ENCODE measurements around the gene SPTB. TPM values are rescaled to one million over a fixed set of nuclear protein-coding genes. Genes with fewer than 3 reads are reported as not detected.

SPTB gene
- total and polyA plus RNA-seq, 9 of the 15 experiments (the other 6 are each of a cell fraction or from before 2014, with no cell fraction given) = 0.21 to 45.9 (median 11.7) TPM

DNA sequence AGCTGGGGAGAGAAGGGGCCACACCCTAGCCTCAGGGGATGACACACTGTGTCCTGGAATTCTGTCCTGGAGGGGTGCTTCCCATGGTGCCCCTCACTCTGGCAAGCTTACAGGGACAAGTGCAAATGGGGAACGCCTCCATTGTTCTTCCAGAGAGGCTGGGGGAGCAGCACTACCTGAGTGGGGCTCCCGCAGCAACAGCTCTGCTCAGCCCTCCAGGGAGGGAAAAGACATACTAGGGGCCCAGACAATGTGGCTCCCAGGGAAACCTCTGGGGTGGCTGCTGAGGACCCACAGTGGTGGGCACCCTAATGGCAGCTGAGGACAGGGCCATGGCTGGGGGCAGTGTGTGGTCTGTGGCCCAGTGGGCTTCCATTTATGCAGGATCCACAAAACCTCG is 106.1 kb downstream of the SPTB start:
- no peaks in the 10 kb centered on the region for H3K79me2 ChIP-seq (ENCODE audit: control insufficient read depth, insufficient read depth, low read length)
- peaks cover 87% of the 10 kb centered on the region; the same call in 2 of the 3 replicates for H3K36me3 ChIP-seq (ENCODE audit: control insufficient read depth, insufficient read depth, low read length)
- POLR2A ChIA-PET = interaction anchor here (0.6 kb wide), 1 partner anchor 10 kb away, joined by 3 read pairs; no protein-coding TSS in a partner anchor
- in situ Hi-C loops (cut with MboI) = no loop called here
- H3K4me3 ChIP-seq = no peak overlapping the region
- CTCF ChIA-PET (ENCODE audit: low intra/inter-chr PET ratio) = no interaction called here
- no peaks in the 10 kb centered on the region for H3K9me1 ChIP-seq (ENCODE audit: control insufficient read depth, insufficient read depth, low read length)
- TF ChIP-seq, protein P1, sequence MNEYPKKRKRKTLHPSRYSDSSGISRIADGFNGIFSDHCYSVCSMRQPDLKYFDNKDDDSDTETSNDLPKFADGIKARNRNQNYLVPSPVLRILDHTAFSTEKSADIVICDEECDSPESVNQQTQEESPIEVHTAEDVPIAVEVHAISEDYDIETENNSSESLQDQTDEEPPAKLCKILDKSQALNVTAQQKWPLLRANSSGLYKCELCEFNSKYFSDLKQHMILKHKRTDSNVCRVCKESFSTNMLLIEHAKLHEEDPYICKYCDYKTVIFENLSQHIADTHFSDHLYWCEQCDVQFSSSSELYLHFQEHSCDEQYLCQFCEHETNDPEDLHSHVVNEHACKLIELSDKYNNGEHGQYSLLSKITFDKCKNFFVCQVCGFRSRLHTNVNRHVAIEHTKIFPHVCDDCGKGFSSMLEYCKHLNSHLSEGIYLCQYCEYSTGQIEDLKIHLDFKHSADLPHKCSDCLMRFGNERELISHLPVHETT (CRISPR knock-in tag; conservative IDR thresholded peaks at IDR 0.05 in 1 of 2, IDR thresholded peaks at IDR 0.05 in 1 of 2) = no peak
- TF ChIP-seq CBX1 (IDR thresholded peaks at IDR 0.05; ENCODE audit: low read depth) (no peak), NFRKB (IDR thresholded peaks at IDR 0.05; ENCODE audit: low read depth) (no peak), TBP (optimal IDR thresholded peaks at IDR 0.05; ENCODE audit: low read depth, low read length) (no peak), PTRF (tag; IDR thresholded peaks at IDR 0.05) (no peak), SREBF2 (CRISPR knock-in tag; IDR thresholded peaks at IDR 0.05) (no peak), ZNF717 (CRISPR knock-in tag; IDR thresholded peaks at IDR 0.05) (no peak), ZNF175 (CRISPR knock-in tag; IDR thresholded peaks at IDR 0.05; ENCODE audit: low read depth) (no peak)
- TF ChIP-seq, protein P2, sequence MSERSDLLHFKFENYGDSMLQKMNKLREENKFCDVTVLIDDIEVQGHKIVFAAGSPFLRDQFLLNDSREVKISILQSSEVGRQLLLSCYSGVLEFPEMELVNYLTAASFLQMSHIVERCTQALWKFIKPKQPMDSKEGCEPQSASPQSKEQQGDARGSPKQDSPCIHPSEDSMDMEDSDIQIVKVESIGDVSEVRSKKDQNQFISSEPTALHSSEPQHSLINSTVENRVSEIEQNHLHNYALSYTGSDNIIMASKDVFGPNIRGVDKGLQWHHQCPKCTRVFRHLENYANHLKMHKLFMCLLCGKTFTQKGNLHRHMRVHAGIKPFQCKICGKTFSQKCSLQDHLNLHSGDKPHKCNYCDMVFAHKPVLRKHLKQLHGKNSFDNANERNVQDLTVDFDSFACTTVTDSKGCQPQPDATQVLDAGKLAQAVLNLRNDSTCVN (CRISPR knock-in tag; IDR thresholded peaks at IDR 0.05) = no peak
- TF ChIP-seq, protein P3, sequence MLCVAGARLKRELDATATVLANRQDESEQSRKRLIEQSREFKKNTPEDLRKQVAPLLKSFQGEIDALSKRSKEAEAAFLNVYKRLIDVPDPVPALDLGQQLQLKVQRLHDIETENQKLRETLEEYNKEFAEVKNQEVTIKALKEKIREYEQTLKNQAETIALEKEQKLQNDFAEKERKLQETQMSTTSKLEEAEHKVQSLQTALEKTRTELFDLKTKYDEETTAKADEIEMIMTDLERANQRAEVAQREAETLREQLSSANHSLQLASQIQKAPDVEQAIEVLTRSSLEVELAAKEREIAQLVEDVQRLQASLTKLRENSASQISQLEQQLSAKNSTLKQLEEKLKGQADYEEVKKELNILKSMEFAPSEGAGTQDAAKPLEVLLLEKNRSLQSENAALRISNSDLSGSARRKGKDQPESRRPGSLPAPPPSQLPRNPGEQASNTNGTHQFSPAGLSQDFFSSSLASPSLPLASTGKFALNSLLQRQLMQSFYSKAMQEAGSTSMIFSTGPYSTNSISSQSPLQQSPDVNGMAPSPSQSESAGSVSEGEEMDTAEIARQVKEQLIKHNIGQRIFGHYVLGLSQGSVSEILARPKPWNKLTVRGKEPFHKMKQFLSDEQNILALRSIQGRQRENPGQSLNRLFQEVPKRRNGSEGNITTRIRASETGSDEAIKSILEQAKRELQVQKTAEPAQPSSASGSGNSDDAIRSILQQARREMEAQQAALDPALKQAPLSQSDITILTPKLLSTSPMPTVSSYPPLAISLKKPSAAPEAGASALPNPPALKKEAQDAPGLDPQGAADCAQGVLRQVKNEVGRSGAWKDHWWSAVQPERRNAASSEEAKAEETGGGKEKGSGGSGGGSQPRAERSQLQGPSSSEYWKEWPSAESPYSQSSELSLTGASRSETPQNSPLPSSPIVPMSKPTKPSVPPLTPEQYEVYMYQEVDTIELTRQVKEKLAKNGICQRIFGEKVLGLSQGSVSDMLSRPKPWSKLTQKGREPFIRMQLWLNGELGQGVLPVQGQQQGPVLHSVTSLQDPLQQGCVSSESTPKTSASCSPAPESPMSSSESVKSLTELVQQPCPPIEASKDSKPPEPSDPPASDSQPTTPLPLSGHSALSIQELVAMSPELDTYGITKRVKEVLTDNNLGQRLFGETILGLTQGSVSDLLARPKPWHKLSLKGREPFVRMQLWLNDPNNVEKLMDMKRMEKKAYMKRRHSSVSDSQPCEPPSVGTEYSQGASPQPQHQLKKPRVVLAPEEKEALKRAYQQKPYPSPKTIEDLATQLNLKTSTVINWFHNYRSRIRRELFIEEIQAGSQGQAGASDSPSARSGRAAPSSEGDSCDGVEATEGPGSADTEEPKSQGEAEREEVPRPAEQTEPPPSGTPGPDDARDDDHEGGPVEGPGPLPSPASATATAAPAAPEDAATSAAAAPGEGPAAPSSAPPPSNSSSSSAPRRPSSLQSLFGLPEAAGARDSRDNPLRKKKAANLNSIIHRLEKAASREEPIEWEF (CRISPR knock-in tag; IDR thresholded peaks at IDR 0.05) = no peak
- TF ChIP-seq, protein P4, sequence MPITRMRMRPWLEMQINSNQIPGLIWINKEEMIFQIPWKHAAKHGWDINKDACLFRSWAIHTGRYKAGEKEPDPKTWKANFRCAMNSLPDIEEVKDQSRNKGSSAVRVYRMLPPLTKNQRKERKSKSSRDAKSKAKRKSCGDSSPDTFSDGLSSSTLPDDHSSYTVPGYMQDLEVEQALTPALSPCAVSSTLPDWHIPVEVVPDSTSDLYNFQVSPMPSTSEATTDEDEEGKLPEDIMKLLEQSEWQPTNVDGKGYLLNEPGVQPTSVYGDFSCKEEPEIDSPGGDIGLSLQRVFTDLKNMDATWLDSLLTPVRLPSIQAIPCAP (CRISPR knock-in tag; IDR thresholded peaks at IDR 0.05; ENCODE audit: borderline replicate concordance) = no peak
- TF ChIP-seq, protein P5, sequence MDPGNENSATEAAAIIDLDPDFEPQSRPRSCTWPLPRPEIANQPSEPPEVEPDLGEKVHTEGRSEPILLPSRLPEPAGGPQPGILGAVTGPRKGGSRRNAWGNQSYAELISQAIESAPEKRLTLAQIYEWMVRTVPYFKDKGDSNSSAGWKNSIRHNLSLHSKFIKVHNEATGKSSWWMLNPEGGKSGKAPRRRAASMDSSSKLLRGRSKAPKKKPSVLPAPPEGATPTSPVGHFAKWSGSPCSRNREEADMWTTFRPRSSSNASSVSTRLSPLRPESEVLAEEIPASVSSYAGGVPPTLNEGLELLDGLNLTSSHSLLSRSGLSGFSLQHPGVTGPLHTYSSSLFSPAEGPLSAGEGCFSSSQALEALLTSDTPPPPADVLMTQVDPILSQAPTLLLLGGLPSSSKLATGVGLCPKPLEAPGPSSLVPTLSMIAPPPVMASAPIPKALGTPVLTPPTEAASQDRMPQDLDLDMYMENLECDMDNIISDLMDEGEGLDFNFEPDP (CRISPR knock-in tag; IDR thresholded peaks at IDR 0.05) = no peak
- ATAC-seq = no peak
- H2AFZ ChIP-seq (ENCODE audit: low read depth, low read length) = no peak overlapping the region
- intact Hi-C loops (cut with micrococcal nuclease) = no loop called here
- no peak for FAIRE-seq
- no peak for DNase-seq (ENCODE audit: extremely low read depth in 1 of 4, low spot score in 3 of 4)
- H3K9me3 ChIP-seq (replicated peaks; ENCODE audit: control insufficient read depth, insufficient read depth, low read depth, low read length) = no peaks in the 10 kb centered on the region
- H3K27me3 ChIP-seq (ENCODE audit: control insufficient read depth in 2 of 2, insufficient read depth in 2 of 2, low read length in 2 of 2) = no peaks in the 10 kb centered on the region
- H3K4me2 ChIP-seq (ENCODE audit: insufficient read depth, low read length) = no peak overlapping the region
- H3K27ac ChIP-seq (ENCODE audit: extremely low read depth, low read depth, low read length) = no peak overlapping the region
- no peaks in the 10 kb centered on the region for H4K20me1 ChIP-seq (replicated peaks; ENCODE audit: control insufficient read depth, insufficient read depth, low read length)
- H3K4me1 ChIP-seq (replicated peaks in 1 of 2; ENCODE audit: control insufficient read depth in 2 of 2, insufficient read depth in 2 of 2, low read length in 2 of 2) = peaks cover 0 to 7% of the 10 kb centered on the region in 2 experiments; a peak in 2 of 5 replicates
- H3K9ac ChIP-seq (ENCODE audit: insufficient read depth in 1 of 2, low read depth in 2 of 2, low read length in 2 of 2) = no peak overlapping the region
- BruUV-seq (replicated peaks) = no TSS peak
- 100% methylated on average over 3 of the region's 3 CpGs for WGBS (ENCODE audit: insufficient coverage, low coverage, missing lambda C conversion rate)

Data from K562 (cell line).